GM12874 (cell line): Measurements from ENCODE around the gene DMXL1.

Experiments used
- TF ChIP-seq, protein P1 (sequence below): IDR thresholded peaks from 2 replicates; pipeline ENCODE4 v1.5.1; 2011; ENCODE audit warnings: low read depth, mild to moderate bottlenecking, control low read depth, low read length, moderate library complexity; ENCODE audit not compliant: insufficient read depth

DMXL1 gene

DNA sequence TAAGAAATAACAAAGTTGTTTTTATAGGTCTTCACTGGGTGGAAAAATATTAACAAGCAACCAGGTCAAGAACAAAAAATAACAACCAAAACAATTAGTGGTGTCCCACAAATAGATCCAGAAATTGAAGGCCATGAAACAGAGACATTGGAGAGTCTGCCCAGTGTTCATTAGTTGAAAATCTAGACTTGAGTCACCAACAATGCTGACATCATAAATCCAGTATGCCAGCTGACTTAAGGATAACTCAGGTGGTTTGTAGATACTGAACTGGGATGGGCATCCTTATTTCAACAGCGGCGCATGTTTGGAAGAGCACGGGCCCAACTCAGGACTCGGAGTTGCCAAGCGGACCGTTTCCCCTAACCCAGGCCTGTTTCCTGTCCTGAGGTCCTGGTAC is 204.3 kb downstream of the DMXL1 start:
- TF ChIP-seq, protein P1, sequence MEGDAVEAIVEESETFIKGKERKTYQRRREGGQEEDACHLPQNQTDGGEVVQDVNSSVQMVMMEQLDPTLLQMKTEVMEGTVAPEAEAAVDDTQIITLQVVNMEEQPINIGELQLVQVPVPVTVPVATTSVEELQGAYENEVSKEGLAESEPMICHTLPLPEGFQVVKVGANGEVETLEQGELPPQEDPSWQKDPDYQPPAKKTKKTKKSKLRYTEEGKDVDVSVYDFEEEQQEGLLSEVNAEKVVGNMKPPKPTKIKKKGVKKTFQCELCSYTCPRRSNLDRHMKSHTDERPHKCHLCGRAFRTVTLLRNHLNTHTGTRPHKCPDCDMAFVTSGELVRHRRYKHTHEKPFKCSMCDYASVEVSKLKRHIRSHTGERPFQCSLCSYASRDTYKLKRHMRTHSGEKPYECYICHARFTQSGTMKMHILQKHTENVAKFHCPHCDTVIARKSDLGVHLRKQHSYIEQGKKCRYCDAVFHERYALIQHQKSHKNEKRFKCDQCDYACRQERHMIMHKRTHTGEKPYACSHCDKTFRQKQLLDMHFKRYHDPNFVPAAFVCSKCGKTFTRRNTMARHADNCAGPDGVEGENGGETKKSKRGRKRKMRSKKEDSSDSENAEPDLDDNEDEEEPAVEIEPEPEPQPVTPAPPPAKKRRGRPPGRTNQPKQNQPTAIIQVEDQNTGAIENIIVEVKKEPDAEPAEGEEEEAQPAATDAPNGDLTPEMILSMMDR = no peak

DNA sequence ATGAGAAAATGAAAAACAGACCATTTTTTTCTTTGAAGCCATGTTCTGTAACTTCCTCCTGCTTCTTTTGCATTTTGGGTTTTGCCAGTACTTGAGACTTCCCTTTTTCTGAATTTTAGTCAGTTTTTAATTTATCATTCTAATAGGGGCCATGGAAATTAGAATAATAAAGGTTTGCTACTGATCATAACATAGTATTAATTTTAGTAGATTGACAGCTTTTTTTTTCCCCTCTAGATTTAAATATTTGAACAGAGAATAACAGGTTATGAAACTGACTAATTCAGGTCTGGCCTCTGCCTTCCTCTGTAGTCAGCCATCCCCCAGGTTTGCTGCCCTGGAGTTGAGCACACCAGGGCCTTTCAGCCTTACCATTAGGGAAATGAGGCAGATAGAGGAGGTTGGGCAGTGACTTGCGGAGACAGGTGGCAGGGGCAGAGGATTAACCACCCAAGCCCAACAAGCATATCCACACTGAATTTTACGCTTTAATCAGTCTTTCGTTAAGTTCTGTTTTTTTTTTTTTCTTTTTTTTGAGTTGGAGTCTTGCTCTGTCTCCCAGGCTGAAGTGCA is 204.8 kb downstream of the DMXL1 start:
- TF ChIP-seq, protein P1 = no peak

DNA sequence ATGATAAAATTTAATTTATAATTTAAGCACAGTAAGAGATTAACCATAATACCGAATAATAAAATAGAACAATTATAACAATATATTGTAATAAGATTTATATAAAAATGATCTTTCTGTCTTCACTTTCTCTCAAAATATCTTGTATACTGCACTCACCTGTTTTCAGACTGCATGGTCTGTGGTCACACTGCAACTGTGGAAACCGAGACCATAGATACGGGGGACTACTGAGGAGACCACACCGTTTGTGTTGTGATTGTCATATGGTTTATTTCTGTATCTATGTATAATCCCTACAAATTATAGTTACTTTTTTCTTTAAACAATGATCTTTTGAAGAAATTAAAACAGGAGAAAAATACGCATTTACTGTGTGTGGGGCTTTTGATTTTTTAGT is 206.1 kb downstream of the DMXL1 start:
- TF ChIP-seq, protein P1 = no peak

DNA sequence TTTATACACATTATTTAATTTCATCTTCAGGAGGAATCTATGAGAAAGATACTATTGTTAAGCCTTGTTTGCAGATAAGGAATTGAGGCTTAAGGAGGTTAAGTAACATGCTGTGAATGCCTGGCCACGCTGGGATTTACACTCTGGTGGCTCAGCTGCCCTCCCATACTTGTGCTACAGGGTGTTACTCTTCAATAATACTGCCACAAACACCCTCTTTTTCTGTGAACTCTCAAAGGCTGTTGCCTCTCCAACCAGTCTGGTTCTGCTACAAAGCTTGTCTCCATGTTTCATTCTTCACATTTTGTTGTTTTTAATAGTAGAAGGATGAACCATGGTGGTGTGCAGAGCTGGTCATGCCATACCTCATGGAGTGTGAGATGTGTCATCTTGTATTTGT is 208.2 kb downstream of the DMXL1 start:
- TF ChIP-seq, protein P1 = no peak

DNA sequence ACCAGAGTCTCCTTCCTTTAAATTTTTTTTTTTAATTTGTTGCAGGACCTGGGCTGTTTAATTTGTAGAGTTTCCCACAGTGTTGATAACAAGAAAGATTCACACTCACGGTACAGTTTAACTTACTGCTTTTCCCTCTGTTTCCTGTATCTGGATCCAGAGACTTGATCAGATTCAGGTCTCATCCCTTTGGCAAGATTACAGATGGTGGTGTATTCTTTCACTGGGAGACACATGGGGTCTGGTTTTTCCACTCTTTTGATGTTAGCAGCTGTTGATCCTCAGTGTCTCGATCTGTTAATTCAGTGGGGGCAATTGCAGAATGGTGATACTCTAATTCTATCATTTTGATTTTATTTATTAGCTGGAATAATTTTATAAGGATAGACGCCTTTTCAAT is 209.5 kb downstream of the DMXL1 start:
- TF ChIP-seq, protein P1 = no peak

DNA sequence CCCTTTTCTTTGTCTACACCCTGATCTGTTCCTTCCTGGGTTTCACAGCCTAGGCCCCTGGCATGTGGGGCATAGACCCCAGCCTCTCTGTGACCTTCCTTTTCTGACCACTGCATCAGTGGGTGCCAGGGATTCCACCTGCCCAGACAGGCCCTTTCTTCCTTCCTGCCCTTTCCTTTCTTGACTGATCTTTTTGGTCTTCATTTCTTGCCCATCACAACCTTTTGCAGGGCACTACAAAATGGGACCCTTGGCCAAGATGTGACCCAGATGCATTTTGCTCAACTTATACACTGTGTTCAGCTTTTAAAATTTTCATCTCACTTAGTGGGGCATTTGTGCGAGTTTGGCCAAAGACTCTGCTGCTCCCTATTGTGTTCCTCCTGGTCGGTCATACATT is 211.7 kb downstream of the DMXL1 start:
- TF ChIP-seq, protein P1 = no peak

DNA sequence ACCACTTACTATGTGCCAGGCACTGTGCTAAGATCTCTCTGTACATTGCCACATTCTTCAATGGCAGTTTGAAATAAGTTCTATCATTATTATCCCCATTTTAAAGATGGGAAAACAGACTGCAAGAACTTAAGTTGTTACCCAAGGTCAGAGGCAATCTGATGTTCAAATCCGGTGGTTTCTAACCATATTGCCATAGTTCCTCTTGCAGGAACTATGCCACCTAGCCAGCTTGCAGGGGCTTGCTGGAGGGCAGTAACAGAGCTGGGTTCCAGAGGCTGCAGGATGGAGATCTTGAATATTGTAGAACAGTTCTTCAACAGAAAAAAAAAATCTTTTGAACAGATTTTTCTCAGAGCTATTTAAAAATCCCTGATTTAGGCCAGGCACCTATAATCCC is 213.1 kb downstream of the DMXL1 start:
- TF ChIP-seq, protein P1 = no peak
